ENCODE results near the gene PHACTR2.
"Not testable (repeated sequence)": the region's sequence is repeated elsewhere in the genome, so short reads cannot be mapped to it uniquely, and the experiment has no call there.

DNA sequence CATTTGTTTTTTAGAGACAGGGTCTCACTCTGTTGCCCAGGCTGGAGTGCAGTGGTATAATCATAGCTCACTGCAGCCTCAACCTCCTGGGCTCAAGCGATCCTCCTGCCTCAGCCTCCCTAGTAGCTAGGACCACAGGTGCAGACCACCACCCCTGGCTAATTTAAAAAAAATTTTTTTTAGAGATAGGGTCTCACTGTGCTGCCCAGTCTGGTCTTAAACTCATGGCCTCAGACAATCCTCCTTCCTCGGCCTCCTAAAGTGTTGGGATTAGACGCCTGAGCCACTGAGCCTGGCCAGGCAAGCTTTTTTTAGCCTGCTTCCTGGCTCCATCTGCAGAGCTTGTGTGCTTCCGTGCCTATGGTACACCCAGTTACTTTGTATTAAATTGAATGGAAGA lies 46.6 kb upstream of the PHACTR2 start:
- TF ChIP-seq, protein P1, sequence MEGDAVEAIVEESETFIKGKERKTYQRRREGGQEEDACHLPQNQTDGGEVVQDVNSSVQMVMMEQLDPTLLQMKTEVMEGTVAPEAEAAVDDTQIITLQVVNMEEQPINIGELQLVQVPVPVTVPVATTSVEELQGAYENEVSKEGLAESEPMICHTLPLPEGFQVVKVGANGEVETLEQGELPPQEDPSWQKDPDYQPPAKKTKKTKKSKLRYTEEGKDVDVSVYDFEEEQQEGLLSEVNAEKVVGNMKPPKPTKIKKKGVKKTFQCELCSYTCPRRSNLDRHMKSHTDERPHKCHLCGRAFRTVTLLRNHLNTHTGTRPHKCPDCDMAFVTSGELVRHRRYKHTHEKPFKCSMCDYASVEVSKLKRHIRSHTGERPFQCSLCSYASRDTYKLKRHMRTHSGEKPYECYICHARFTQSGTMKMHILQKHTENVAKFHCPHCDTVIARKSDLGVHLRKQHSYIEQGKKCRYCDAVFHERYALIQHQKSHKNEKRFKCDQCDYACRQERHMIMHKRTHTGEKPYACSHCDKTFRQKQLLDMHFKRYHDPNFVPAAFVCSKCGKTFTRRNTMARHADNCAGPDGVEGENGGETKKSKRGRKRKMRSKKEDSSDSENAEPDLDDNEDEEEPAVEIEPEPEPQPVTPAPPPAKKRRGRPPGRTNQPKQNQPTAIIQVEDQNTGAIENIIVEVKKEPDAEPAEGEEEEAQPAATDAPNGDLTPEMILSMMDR (IDR thresholded peaks at IDR 0.05; ENCODE audit: borderline replicate concordance, extremely low read depth, low read length, poor library complexity, severe bottlenecking) = not testable (repeated sequence)
- not testable (repeated sequence) for TF ChIP-seq EZH2 (IDR thresholded peaks at IDR 0.05; ENCODE audit: borderline replicate concordance, low read depth, low read length, severe bottlenecking)
